NCI-H1105 treated with DMSO at 0.1 percent for 48 hours (cell line): ENCODE data around the gene SHC3.
"Not testable (repeated sequence)": the region's sequence is repeated elsewhere in the genome, so short reads cannot be mapped to it uniquely, and the experiment has no call there.

ENCODE experiments used
- DNase-seq: peaks from one replicate; lab custom pipeline; 2025; lab: John Stamatoyannopoulos, UW

SHC3 gene, protein sequence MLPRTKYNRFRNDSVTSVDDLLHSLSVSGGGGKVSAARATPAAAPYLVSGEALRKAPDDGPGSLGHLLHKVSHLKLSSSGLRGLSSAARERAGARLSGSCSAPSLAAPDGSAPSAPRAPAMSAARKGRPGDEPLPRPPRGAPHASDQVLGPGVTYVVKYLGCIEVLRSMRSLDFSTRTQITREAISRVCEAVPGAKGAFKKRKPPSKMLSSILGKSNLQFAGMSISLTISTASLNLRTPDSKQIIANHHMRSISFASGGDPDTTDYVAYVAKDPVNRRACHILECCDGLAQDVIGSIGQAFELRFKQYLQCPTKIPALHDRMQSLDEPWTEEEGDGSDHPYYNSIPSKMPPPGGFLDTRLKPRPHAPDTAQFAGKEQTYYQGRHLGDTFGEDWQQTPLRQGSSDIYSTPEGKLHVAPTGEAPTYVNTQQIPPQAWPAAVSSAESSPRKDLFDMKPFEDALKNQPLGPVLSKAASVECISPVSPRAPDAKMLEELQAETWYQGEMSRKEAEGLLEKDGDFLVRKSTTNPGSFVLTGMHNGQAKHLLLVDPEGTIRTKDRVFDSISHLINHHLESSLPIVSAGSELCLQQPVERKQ

GRCh38 chr9:89177944-89178829 lies at the start of gene SHC3:
Gene SHC3, minus strand, starts transcription at chr9:89178818. Its CDS starts 358 bp downstream, at chr9:89178460.
- DNase-seq: no peak

DNA sequence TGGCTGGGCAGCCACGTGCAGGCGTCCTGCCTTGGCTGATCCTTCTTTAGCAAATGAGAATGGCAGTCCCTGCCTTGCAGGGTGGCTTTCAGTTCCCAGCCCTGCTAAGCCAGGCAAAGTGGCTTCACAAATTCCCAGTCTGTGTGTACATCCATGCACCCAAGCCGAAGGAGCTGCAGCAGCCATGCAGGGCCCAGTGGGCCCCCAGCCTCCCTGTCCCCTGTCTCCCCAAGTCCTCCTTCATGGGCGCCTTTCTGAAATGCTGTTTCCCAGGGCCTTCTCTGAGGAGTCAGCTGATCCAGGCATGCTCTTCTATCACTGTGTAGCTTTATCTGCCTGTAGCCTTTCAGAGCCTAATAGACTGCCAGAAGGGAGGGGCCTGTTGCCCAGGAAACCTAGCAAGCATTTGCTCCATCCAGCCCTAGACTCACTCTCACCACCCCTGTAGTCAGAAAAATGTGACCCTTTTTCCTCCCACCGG lies 47.4 kb upstream of the SHC3 start:
- DNase-seq: no peak

DNA sequence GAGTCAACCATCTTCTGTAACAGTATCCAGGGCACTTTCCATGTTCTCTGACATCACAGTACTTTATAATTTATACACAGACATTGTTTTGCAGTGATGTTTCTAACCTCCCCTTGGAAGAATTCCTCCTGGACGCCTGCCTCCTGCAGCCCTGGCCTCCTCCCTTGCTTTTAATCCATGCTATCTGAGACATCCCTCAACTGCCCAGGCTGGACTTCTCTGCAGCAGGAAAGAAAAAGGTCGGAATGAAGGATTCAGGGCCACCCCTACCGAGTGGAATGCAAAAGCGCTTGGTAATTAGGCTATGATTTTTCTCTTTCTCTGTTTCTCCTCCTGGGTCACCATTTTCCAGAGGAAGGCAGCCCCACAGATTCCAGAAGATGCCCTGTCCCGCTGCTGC lies 47.0 kb upstream of the SHC3 start:
- no peak for DNase-seq

DNA sequence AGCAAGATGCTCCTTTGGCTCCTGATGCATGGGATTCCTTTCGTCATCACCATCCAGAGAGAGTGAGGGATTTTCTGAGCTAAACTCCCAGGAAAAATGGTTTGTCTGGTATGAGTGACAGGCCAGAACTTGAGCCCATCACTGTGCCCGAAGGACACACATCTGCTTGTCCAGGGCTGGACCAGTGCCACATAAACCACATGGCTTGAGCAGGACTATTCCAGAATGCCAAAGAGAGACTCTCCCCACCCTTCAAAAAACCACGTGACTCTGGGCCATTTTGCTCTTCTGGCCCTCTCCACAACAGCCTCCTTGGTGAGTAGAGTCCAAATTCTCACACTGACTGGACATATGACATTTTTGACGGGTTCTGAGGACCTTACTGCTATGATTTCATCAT lies 46.4 kb upstream of the SHC3 start:
- DNase-seq: no peak

DNA sequence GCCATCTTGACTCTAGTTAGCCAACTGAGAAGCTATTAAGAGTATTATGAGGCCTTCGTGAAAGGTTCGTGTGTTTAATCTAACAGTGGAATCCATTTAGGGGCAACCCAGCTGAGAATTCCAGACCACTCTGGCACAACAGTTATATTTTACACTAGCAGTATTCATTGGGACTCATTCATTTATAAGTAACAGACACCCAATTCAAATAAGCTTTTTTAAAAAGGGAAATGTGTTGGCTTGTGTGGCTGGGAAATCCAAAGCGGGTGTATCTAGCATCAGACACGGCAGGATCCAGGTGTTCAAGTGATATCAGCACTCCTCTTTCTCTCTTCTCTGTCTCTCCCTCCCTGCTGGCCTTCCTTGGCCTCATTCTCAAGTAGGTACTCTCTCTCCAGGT lies 46.0 kb upstream of the SHC3 start:
- DNase-seq: no peak

- no peak for DNase-seq
Measured at GRCh38 chr9:89223396-89223977, 44.9 kb upstream of the SHC3 start.

GRCh38 chr9:89219637-89220036 lies 41.0 kb upstream of the SHC3 start:
- DNase-seq: no peak

- no peak for DNase-seq
Measured at GRCh38 chr9:89218040-89218928, 39.7 kb upstream of the SHC3 start.

DNA sequence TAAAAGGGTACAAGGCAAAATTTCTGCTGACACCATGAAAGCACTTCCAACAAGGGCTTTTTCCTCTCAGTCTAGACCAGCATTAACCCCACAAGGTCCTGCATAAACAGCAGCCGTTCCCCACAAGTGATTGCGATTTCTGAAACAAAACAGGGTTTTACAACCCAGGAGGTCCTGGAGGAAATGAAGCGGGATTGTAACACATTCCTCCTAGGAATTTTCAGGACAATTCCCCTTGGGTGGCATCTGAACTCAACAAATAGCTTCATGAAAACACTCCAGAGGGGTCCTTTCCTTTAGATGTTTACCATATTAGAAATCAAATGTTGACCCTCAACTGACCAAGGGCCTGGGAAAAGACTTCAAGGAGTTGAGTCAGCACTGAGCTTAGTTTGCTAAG lies 36.7 kb upstream of the SHC3 start:
- no peak for DNase-seq

DNA sequence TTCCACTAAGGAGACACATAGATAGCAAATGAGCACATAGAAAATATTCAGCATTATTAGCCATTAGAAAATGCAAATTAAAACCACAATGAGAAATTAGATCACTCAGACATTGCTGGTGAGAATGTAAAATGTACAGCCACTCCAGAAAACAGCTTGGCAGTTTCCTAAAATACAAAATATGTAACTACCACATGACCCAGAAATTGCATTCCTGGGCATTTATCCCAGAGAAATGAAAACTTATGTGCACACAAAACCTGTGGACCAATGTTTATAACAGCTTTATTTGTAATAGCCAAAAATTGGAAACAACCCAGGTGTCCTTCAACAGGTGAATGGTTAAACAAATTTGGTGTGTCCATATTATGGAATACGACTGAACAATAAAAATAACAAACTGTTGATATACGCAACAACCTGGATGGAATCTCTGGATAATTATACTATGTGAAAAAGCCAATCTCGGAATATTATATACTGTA lies 34.8 kb upstream of the SHC3 start:
- DNase-seq: no peak

DNA sequence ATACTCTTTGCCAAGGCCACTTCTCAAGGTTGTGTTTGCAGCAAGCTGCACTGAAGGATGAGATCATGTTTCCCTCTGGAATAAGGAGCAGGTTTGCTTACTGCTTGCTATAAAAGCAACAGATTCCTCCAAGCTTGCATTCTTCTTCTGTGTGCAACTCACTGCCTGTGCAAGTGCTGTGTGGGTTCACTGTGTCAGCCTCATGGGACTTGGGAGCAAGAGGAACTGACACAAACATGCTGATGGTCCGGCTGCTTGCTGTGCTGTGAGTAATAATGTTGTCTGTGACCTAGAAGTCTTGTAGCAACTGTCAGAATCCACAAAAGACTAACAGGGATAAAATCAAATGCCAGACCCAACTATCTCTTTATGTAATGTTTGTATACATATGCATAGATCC lies 33.6 kb upstream of the SHC3 start:
- DNase-seq: no peak

DNA sequence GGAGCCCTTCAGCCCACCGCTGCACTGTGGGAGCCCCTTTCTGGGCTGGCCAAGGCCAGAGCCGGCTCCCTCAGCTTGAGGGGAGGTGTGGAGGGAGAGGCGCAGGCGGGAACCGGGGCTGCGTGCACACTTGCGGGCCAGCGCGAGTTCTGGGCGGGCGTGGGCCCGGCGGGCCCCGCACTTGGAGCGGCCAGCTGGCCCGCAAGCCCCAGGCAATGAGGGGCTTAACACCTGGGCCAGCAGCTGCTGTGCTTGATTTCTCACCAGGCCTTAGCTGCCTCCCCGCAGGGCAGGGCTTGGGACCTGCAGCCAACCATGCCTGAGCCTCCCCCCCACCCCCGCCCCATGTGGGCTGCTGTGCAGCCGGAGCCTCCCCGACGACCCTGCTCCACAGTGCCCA lies 30.7 kb upstream of the SHC3 start:
- not testable (repeated sequence) for DNase-seq

DNA sequence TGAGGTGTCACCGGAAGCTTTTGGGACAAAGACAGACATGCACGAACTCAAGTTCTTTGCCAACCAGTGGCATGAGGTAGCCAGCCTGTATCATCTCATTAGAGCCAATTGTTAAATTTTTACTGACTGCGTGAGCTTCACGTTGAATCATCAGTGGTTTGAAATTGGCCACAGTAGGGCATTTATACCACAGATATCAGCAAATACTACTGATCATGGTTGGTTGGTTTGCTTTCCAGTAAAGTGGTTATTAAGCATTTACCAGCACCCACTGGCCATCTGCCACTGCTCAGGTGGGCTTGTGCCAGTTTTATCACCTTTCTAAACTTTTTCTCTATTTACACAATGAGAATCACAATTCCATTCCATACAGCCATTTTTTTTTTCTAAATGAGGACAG lies 28.4 kb upstream of the SHC3 start:
- peak; percentile 41 for DNase-seq

- DNase-seq: no peak
Measured at GRCh38 chr9:89204801-89205200, 26.2 kb upstream of the SHC3 start.

GRCh38 chr9:89195131-89195797 lies 16.6 kb upstream of the SHC3 start:
- no peak for DNase-seq

DNA sequence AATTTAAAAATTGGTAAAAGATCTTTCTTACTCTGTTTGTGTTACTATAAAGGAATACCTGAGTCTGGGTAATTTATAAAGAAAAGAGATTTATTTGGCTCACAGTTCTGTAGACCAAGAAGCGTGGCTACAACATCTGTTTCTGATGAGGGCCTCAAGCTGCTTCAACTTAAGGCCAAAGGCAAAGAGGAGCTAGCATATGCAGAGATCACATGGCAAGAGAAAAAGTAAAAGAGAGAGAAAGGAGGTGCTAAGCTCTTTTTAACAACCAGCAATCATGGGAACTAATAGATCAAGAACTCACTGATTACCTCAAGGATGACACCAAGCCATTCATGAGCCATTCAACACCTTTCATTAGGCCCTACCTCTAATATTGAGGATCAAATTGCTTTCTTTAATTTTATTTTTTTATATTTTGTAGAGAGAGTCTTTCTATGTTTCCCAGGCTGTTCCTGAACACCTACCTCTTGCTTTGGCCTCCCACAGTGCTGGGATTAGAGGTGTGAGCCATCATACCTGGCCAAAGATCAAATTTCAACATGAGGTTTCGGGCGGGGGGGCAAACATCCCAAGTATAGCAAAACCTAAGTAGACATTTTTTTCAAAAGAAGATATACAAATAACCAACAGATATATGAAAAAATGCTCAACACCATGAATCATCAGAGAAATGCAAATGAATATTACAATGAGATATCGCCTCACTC lies 16.0 kb upstream of the SHC3 start:
- DNase-seq: no peak

- no peak for DNase-seq
Measured at GRCh38 chr9:89191004-89191403, 12.4 kb upstream of the SHC3 start.

- DNase-seq: no peak
Measured at GRCh38 chr9:89189215-89189614, 10.6 kb upstream of the SHC3 start.

GRCh38 chr9:89187950-89188349 lies 9.3 kb upstream of the SHC3 start:
- no peak for DNase-seq

DNA sequence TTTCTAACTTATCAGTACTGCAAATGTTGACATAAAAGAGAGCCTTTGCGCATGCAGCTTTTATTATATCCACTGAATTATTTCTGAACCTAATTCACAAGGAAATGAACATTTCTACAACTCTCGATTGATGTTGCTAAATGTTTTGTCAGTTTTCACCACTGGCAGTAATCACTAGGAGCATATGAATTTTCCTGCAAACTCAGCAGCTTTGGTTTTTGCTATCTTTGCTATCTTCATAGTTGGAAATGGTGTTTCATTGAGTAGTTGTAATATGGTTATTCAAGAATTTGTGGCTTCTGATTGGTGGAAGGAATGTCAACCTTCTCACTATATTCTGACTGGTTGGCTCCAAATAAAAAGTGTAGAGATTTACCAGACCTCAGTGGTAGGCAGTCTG lies 8.9 kb upstream of the SHC3 start:
- no peak for DNase-seq
